ENCODE results near the gene PRRG1.

Gene PRRG1

DNA sequence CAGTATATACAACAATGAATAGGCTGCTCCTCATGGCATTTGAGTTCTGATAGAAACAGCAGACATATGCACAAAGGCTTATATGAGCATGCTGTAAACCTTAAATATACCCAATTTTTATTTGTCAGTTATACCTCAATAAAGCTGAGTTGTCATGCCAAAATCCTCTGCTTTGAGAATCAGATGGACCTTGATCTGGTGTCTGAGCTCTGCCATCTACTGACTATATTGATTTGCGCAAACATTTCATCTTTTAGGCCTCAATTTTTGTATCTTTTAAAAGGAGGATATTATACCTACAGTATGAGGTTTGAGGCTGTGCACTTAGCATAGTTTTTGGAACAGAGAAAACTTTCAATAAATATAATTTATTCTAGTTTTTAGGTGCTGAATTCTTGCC lies 85.2 kb downstream of the PRRG1 start:
- no peaks in the 10 kb centered on the region for H3F3A ChIP-seq (ENCODE audit: insufficient read depth)
- H2AFZ ChIP-seq (ENCODE audit: low read depth, low read length, severe bottlenecking), result no peak overlapping the region
- no peaks in the 10 kb centered on the region for H4K20me1 ChIP-seq (ENCODE audit: low read depth, low read length)
- H3K9me3 ChIP-seq (ENCODE audit: insufficient read depth, low read length), result no peaks in the 10 kb centered on the region
- no peaks in the 10 kb centered on the region for H3K9me2 ChIP-seq (replicated peaks; ENCODE audit: insufficient read depth, low read length)
- H3K9ac ChIP-seq (ENCODE audit: low read length), result no peak overlapping the region
- TF ChIP-seq, protein P1, sequence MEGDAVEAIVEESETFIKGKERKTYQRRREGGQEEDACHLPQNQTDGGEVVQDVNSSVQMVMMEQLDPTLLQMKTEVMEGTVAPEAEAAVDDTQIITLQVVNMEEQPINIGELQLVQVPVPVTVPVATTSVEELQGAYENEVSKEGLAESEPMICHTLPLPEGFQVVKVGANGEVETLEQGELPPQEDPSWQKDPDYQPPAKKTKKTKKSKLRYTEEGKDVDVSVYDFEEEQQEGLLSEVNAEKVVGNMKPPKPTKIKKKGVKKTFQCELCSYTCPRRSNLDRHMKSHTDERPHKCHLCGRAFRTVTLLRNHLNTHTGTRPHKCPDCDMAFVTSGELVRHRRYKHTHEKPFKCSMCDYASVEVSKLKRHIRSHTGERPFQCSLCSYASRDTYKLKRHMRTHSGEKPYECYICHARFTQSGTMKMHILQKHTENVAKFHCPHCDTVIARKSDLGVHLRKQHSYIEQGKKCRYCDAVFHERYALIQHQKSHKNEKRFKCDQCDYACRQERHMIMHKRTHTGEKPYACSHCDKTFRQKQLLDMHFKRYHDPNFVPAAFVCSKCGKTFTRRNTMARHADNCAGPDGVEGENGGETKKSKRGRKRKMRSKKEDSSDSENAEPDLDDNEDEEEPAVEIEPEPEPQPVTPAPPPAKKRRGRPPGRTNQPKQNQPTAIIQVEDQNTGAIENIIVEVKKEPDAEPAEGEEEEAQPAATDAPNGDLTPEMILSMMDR (IDR thresholded peaks at IDR 0.05; ENCODE audit: insufficient read depth, low read length, poor library complexity, severe bottlenecking), result no peak
- no peak for TF ChIP-seq EZH2phosphoT487 (conservative IDR thresholded peaks at IDR 0.05; ENCODE audit: low read length)
- H3K27me3 ChIP-seq (ENCODE audit: low read length), result no peaks in the 10 kb centered on the region
- no peak overlapping the region for H3K27ac ChIP-seq (ENCODE audit: low read depth, low read length)
- no peak overlapping the region for H3K4me3 ChIP-seq (ENCODE audit: insufficient read depth, low read length, poor library complexity, severe bottlenecking)
- H3K36me3 ChIP-seq (ENCODE audit: low read length), result no peaks in the 10 kb centered on the region
- no peak overlapping the region for H3K4me2 ChIP-seq (ENCODE audit: low read depth, low read length, poor library complexity, severe bottlenecking)
- H3K79me2 ChIP-seq (ENCODE audit: insufficient read depth, low read length), result no peaks in the 10 kb centered on the region

DNA sequence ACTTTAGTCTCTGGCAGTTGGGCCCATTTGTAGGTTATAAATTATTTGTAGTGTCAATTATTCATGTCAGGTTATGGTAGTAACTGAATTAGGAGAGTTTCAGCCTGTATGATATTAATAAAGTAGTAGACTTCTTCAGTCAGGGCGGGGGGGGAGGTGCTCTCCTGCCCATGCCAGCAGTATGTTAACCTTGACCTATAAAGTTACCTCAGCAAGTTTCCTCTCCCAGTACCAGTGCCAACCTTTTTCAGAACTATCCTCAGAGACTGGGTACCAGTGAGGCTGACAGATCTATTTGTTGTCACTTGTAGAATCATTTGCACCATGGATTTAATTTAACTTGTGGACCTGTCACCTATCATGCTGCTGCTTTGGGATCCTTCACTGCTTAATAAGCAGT lies 88.0 kb downstream of the PRRG1 start:
- no peaks in the 10 kb centered on the region for H3K79me2 ChIP-seq (ENCODE audit: insufficient read depth, low read length)
- H3K4me2 ChIP-seq (ENCODE audit: low read depth, low read length, poor library complexity, severe bottlenecking), result no peak overlapping the region
- no peaks in the 10 kb centered on the region for H3K9me3 ChIP-seq (ENCODE audit: insufficient read depth, low read length)
- no peaks in the 10 kb centered on the region for H4K20me1 ChIP-seq (ENCODE audit: low read depth, low read length)
- no peak overlapping the region for H3K27ac ChIP-seq (ENCODE audit: low read depth, low read length)
- no peak overlapping the region for H3K9ac ChIP-seq (ENCODE audit: low read length)
- H3F3A ChIP-seq (ENCODE audit: insufficient read depth), result no peaks in the 10 kb centered on the region
- H2AFZ ChIP-seq (ENCODE audit: low read depth, low read length, severe bottlenecking), result no peak overlapping the region
- no peaks in the 10 kb centered on the region for H3K36me3 ChIP-seq (ENCODE audit: low read length)
- H3K4me3 ChIP-seq (ENCODE audit: insufficient read depth, low read length, poor library complexity, severe bottlenecking), result no peak overlapping the region
- no peaks in the 10 kb centered on the region for H3K9me2 ChIP-seq (replicated peaks; ENCODE audit: insufficient read depth, low read length)
- TF ChIP-seq EZH2phosphoT487 (conservative IDR thresholded peaks at IDR 0.05; ENCODE audit: low read length), result no peak
- TF ChIP-seq, protein P1 (IDR thresholded peaks at IDR 0.05; ENCODE audit: insufficient read depth, low read length, poor library complexity, severe bottlenecking), result no peak
- no peaks in the 10 kb centered on the region for H3K27me3 ChIP-seq (ENCODE audit: low read length)

DNA sequence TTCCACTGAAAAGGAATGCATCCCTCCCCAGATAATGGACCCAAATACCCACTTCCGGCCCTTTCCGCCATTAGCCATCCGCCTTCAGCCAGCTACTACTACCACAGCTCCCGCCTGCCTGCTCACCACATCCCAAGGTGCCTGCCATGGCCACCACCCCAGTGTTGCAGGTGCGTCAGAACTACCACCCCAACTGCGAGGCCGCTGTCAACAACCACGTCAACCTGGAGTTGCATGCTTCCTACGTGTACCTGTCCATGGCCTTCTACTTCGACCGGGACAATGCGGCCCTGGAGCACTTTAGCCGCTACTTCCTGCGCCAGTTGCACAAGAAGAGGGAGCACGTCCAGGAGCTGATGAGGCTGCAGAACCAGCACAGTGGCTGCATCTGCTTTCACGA lies 92.2 kb downstream of the PRRG1 start:
- no peaks in the 10 kb centered on the region for H4K20me1 ChIP-seq (ENCODE audit: low read depth, low read length)
- H3F3A ChIP-seq (ENCODE audit: insufficient read depth), result no peaks in the 10 kb centered on the region
- H3K27me3 ChIP-seq (ENCODE audit: low read length), result no peaks in the 10 kb centered on the region
- no peaks in the 10 kb centered on the region for H3K9me2 ChIP-seq (replicated peaks; ENCODE audit: insufficient read depth, low read length)
- no peaks in the 10 kb centered on the region for H3K9me3 ChIP-seq (ENCODE audit: insufficient read depth, low read length)
- H2AFZ ChIP-seq (ENCODE audit: low read depth, low read length, severe bottlenecking), result no peak overlapping the region
- no peak overlapping the region for H3K9ac ChIP-seq (ENCODE audit: low read length)
- no peaks in the 10 kb centered on the region for H3K36me3 ChIP-seq (ENCODE audit: low read length)
- no peak for TF ChIP-seq EZH2phosphoT487 (conservative IDR thresholded peaks at IDR 0.05; ENCODE audit: low read length)
- TF ChIP-seq, protein P1 (IDR thresholded peaks at IDR 0.05; ENCODE audit: insufficient read depth, low read length, poor library complexity, severe bottlenecking), result no peak
- H3K4me3 ChIP-seq (ENCODE audit: insufficient read depth, low read length, poor library complexity, severe bottlenecking), result no peak overlapping the region
- no peak overlapping the region for H3K4me2 ChIP-seq (ENCODE audit: low read depth, low read length, poor library complexity, severe bottlenecking)
- no peak overlapping the region for H3K27ac ChIP-seq (ENCODE audit: low read depth, low read length)
- H3K79me2 ChIP-seq (ENCODE audit: insufficient read depth, low read length), result no peaks in the 10 kb centered on the region
